Forelimb muscle (tissue), 1 donor: ENCODE data around the gene FRAT2. TPM values are rescaled to one million over a fixed set of nuclear protein-coding genes. Genes with fewer than 3 reads are reported as not detected.

Experiments
- DNase-seq: peaks from one replicate; pipeline ENCODE4 v3.0.0-alpha.2; 2013; ENCODE audit warnings: low read depth
- polyA plus RNA-seq: library from polyadenylated mRNA; unstranded; fragments of 120-200 nt; gene quantifications from one replicate; pipeline ENCODE4 v1.2.1, GENCODE V29; 2013; ENCODE audit not compliant: insufficient read length

The FRAT2 gene
- 3.6 TPM for polyA plus RNA-seq

GRCh38 chr10:97334370-97335175, at the start of gene FRAT2:
Gene FRAT2 (minus strand): TSS chr10:97334729. CDS start chr10:97334572, 157 bp downstream.
- DNase-seq = peak; percentile 63

- no peak for DNase-seq
Measured at GRCh38 chr10:97384156-97384555, 49.6 kb upstream of the FRAT2 start.

- no peak for DNase-seq
Measured at GRCh38 chr10:97383159-97383558, 48.6 kb upstream of the FRAT2 start.

DNA sequence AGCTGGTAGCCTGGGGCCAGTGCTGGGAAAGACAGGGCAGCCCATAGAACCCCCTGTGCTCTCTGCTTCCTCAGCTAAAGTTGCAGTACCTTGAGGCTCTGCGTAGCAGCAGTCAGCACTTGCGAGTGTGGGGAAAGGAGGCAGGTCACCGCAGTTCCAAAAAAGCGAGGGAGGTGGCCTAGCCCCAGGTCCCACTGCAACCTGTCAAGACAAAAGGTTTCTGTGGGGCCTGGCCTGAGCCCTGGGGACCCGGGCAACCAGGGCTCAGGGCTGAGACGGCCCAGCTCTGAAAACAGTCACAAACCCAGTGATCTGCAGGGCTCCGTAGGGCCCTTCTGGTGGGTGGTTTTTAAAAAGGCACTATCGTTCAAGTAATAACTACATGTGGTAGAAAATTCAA, 47.1 kb upstream of the FRAT2 start:
- no peak for DNase-seq

- DNase-seq = no peak
Measured at GRCh38 chr10:97380516-97380915, 46.0 kb upstream of the FRAT2 start.

DNA sequence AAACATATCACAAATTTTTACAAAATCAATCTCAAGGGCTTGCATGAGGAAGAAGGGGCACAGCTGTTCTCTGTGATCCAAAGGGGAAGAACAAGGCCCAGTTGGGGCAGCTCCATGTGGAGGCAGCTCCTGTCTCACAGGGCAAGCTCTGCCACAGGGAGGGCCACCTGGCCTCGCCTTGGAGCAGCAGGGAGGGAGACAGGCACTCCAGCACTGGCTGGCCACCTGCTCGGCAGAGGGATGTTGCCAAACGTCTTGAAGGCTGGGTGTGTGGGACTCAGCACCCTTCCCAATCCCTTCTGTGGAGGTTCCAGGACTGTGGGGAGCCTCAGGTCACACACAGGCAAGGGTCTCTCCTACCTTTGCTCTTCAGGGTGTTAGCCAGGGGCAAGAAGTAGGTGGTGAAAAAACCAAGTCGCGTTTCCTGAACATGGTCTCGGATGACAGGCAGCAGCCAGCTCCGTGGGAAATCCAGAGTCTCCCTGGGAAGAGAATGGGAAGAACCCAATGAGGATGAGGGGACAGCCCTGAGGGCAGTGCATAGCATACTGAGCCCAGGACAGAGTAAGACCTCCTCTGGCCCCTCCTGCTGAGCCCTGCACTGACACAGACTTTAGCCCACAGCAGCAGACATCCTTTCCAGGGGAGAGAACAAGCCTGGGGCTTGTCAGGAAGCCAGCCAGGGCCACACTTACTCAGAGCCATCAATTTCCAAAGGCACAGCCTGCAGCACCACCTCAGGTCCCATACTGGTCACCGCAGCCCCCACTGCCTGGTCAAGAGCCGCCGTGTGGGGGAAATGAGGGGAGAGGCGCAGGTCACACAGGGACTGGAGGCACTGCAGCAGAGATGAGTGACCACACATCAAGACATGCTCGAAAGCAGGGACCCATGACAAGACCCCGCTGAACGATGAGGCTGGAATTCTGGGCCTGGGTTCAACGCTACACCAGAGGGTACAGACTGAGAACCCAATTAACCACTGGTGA, 44.7 kb upstream of the FRAT2 start:
- DNase-seq = no peak

DNA sequence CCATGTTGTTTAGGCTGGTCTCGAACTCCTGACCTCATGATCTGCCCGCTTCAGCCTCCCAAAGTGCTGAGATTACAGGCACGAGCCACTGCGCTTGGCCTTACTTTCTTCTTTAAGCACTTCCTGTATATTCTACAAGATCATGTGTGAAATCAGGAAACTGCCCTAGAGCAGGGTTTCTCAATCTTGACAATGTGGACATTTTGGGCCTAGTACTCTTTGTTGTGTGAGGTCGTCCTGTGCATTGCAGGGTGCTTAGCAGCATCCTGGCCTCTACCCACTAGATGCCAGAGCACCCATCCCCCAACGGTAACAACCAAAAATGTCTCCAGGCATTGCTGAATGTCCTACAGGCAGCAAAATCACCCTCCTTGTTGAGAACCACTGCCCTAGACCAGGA, 41.9 kb upstream of the FRAT2 start:
- no peak for DNase-seq

DNA sequence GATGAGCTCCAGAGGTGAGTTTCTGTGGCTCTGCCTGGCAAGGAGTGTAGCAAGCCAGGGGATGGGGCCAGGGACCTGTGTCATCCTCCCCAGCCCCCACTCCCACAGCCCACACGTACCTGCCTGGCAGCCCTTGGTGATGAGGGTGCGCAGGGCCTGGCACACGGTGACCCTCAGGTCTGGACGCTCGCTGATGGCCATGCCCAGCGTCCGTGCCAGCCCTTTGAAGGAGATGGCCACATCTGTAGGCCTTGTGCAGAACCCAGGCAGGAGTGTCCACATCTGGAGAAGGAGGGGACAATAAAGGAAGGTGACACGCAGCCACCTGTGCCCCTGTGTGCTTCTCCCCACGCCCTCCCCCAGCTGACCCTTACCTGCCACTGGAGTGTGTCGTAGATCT, 38.9 kb upstream of the FRAT2 start:
- DNase-seq = no peak

- no peak for DNase-seq
Measured at GRCh38 chr10:97372233-97372875, 37.8 kb upstream of the FRAT2 start.

GRCh38 chr10:97371696-97372095, 37.2 kb upstream of the FRAT2 start:
- no peak for DNase-seq

DNA sequence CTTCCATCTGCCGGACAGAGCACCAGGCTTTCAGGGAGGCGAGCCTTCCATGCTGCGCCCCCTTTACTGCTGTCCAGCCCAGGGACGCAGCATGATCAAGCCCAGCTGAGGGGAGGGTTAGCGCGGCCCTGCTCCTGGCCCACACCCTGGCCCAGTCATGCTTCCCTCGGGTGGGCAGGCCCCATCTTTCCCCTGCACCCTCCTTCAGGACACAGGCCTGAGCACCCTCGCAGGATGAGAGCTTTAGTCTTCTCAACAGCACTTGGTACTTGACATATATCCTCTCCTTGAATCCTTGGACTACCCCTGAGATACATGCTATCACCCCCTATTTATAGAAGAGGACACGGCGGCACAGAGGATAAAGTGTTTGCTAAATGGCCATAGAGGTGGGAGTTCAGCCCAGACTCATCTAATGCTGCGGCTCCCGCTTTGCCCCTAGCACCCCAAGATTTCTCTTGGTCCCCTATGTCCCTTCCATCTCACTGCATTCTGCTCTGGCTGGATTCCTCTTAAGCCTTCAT, 32.7 kb upstream of the FRAT2 start:
- no peak for DNase-seq

GRCh38 chr10:97366572-97366971, 32.0 kb upstream of the FRAT2 start:
- no peak for DNase-seq

GRCh38 chr10:97365761-97366351, 31.3 kb upstream of the FRAT2 start:
- peak; percentile 17 for DNase-seq

- no peak for DNase-seq
Measured at GRCh38 chr10:97363071-97363470, 28.5 kb upstream of the FRAT2 start.

DNA sequence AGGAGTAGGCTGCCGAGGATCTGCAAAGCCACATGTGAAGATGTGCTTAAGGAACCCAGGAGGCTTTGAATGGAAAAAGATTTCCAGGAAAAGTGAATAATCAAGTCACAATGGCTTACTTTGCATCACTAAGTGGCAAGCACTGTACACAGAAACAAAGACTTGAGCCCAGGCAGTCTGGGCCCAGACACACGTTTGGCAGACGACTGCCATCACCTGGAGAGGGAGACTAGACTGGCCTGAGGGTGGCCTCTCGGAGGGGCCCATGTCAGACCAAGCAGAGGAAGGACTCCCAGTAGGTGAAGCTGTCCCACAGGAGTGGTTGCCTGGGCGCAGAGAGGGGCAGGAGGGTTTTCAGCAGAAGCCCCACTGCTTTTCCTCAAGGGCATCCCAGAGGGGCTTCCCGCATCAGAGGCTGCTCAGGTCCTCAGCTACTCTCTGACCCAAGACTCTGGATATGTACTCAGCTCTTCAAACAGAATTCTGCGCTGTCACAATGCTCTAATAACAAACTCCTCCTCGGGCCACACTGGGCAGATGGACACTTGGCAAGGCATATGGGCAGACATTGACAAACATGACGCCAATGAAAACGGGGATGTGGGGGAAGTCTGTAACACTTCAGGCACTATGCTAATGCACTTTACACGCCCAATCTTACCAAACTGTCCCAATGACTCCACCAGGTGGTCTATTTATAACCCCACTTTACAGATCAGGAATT, 27.9 kb upstream of the FRAT2 start:
- DNase-seq = no peak

DNA sequence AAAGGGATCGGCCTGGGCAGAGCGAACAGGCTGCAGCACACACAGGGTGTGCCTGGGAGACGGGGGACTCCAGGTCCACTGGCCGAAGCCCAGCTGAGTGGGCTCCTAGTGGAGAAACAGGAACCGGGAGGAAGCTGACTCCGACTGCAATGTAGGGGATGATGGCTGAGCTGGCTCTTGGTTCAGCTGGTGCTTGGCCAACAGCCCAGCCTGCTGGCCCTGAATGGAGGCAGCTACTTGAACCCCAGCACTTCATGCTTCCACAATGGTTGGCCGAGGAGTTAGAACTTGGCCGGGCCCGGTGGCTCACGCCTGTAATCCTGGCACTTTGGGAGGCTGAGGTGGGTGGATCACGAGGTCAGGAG, 27.0 kb upstream of the FRAT2 start:
- no peak for DNase-seq

GRCh38 chr10:97360705-97361536, 26.4 kb upstream of the FRAT2 start:
- DNase-seq = no peak

- DNase-seq = no peak
Measured at GRCh38 chr10:97358781-97359180, 24.3 kb upstream of the FRAT2 start.

- no peak for DNase-seq
Measured at GRCh38 chr10:97358349-97358748, 23.8 kb upstream of the FRAT2 start.

GRCh38 chr10:97356918-97357317, 22.4 kb upstream of the FRAT2 start:
- DNase-seq = no peak
